PC-9 (cell line): ENCODE results near the gene NXN.

Experiments used
- CTCF ChIP-seq: fragments of 200-600 bp; sonication (generic); conservative IDR thresholded peaks from 2 replicates; pipeline ENCODE4 v1.6.1; 2017; ENCODE audit warnings: mixed run types, antibody characterized with exemption, mild to moderate bottlenecking, moderate library complexity
- EZH2 ChIP-seq: fragments of 200-600 bp; sonication (generic); IDR thresholded peaks from 2 replicates; pipeline ENCODE4 v1.8.0; 2017; ENCODE audit warnings: antibody characterized with exemption, low read depth

GRCh38 chr17:796609-797008, 183.0 kb downstream of the NXN start:
- TF ChIP-seq CTCF (no peak), EZH2 (no peak)
